Activated CD4-positive, alpha-beta T cell treated with anti-CD3 and anti-CD28 coated beads, Interleukin-2, Interleukin-6, amounts not matched to agents 100 ng/mL and 50 ng/mL, durations not matched to agents 16 hours and 8 hours (primary cell): ENCODE results near the gene KAZN.
"Not testable (repeated sequence)": the region's sequence is repeated elsewhere in the genome, so short reads cannot be mapped to it uniquely, and the experiment has no call there.

Experiments used
- DNase-seq: peaks from one replicate; pipeline ENCODE4 v3.0.0-alpha.2; 2020

The KAZN gene

DNA sequence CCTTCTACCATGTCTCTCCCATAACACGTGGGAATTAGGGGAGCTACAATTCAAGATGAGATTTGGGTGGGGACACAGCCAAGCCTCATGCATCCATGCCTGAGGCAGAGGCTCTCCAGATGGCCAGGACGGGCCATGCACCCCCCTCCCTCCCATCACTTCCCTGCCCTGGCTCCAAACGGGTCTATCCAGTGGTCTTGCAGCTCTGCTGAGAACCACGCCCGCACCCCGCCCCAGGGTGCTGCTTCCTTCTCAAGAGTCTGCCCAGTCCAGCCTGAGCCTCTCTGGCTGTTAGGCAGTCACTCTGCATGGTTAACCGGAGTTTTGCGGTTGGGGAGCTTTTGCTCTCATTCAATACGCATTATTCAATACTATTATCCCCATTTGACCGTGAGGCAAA, 423.6 kb downstream of the KAZN start:
- no peak for DNase-seq

DNA sequence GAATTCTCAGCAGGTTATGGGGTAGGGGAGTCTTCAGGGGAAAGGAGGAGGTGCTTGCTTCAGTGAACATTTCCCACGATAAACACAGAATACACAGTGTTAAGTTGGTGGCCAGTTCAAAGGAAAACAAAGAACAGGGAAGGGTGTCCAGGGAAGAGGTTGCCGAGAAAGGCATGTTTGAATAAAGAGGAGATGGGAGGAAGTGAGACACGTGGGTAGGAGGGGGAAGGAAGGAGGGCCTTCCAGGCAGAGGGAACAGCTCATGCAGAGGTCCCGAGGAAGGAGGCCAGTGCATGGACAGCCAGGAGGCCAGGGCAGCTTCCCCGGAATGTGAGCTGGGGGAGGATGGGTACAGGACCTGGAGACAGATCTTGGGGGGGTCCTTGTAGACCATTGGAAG, 424.7 kb downstream of the KAZN start:
- no peak for DNase-seq

DNA sequence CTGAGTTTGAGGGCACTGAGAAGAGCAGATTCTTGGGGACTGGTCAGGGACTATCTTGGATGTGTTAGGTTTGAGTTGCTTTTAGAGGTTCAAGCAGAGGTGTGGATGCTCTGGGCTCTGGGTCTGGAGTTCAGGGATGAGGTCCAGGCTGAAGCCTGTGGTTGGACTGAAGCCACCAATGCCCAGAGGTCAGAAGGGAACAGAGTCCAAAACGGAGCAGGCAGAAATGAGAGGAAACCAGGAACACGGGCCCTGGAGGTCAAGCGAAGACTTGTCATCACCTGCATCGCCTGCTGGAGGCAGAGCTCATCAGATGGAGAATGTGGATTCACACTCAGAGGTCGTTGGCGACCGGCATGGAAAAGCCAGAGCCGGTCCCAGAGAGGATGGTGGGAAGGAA, 425.5 kb downstream of the KAZN start:
- no peak for DNase-seq

DNA sequence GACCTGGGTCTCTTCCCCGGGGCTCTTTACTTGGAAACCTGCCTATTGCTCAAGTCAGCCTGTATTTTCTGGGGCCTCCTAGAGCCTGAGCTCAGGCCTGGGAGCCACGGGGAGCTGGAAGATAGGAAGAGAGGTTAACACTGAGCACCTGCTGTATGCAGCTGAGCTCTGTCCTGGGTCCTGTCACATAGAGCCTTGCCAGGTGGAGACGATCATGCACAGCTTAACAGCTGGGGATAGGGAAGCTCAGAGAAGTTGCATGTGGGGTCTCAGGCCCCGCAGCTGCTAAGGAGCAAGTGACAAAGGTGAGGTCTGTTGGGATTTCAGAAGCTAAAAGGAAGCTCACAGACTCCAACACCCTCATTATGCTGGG, 427.6 kb downstream of the KAZN start:
- no peak for DNase-seq

DNA sequence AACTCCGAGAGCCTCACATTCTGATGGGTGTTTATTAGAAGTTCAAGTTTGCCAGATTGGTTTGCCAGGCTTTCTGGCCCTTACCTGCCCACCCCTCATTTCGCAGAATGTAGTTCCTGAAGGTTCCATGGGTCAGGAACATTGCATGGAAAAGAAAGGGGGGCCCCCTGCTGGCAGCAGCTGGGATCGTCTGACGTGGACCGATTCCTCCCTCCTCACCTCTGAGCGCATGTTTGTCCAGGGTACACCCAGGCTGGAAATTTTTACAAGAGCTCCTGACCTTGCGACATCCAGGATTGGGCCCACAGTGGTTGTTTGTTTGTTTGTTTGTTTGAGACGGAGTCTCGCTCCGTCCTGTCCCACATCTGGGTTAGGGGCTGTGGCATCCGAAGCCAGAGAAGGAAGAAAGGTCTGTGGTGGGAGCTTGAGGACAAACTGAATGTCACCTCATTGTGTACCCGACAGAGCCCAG, 429.1 kb downstream of the KAZN start:
- peak; percentile 50 for DNase-seq

DNA sequence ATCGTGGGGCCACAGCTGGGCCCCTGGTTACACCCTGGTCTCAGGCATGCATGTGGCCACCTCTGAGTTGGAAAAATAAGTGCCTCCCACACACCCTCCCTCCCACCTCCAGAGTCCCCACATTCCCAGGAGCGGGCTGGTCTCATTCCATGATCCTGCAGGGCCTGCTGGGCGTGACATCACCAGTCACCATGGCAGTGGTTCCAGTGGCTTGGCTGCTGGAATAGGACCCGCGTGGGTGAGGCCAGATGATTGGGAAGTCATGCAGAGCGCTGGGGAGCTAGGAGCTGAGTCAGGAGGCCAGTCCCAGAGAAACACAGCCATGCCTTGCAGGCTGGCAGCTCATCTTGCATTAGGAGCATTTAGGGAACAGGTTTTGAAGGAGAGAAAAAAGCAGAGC, 429.6 kb downstream of the KAZN start:
- DNase-seq = no peak

DNA sequence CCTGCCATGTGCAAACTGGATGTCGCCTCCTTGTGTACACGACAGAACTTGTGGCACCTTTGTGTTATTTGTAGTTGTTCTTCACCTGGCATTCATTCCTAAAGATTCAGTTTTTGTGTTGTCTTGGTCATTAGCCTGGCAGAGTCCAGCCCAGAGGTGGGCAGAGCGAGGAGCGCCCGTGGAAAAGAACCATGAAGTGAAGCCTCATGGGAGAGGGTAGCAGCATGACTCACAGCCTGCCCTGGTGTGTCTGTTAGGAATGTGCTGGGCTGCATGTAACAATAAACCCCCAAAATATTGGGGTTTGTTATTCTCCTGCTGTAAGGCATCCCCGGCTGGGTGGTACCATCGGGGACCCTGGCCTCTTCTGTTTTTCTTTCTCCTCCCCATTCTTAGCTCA, 430.1 kb downstream of the KAZN start:
- DNase-seq = no peak

DNA sequence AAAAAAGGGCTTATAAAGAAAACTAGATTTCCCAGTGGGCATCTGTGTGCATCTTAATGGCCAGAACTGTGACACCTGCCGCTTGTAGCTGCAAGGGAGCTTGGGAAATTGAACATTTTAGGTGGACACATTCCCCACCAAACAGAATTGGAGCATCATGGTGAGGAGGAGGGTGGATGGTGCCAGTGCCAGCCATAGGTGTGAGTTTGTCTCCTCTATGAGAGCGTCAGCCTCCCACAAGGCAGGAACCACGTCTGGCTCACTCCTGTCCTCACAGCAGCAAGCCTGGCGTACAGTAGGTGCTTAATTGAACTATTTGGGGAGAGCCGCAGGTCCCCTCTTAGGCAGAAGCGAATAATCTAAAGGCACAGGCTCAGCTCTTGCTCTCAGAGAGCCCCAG, 430.6 kb downstream of the KAZN start:
- no peak for DNase-seq

DNA sequence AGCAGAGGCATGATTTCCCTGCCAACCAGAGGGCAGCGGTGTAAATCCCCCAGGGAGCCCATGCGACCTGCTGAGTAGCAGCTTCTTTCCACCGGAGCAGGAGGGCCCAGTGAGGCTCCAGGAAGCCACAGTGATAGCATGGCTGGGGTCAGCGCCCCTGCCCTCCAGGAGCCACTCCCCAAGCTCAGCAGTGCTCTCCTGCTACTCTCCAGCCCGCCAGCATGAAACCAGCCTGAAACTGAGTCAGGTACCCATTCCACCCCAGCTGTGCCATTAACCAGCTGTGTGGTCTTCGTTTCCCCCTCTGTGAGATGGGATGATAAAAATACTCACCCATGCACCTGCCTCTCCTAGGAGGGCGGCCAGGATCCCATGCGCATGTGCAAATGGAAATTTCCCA, 431.3 kb downstream of the KAZN start:
- DNase-seq = no peak

DNA sequence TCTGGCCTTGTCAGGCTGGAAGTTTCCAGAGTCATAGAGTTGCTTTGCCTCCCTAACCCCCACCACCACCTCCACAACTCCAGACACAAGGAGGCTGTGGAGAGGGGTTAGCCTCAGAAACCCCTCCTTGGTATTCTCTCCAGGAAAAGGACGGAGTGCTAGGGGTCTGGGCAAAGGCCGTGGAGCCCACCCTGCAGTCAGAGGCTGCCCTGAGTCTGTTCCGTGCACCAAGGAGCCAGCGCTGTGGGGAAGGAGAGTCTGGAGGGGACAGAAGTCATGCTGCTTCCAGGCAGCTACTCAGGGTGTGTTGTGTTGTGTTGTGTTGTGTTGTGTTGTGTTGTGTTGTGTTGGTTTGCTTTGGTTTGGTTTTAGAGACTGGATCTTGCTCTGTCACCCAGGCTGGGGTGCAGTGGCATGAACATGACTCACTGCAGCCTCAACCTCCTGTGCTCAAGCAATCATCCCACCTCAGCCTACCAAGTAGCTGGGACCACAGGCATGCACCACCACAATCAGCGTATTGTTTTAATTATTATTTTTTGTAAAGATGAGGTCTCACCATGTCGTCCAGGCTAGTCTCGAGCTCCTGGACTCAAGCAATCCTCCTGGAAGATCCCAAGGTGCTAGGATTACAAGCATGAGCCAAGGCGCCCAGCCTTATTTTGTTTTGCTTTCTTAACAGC, 432.9 kb downstream of the KAZN start:
- no peak for DNase-seq

DNA sequence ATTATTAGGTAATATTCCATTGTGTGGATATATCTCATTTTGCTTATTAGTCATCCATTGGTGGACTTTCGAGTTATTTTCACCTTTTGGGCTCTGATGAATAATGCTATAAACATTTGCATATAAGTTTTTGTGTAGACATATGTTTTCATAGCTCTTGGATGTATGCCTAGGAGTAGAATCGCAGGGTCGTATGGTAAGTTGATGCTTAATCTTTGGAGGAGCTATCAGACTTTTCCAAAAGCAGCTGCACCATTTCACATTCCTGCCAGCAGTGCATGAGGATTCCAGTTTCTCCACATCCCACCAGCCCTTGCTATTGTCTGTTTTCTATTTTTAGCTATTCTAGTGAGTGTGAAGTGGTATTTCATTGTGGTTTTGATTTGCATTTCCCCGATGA, 434.8 kb downstream of the KAZN start:
- no peak for DNase-seq

DNA sequence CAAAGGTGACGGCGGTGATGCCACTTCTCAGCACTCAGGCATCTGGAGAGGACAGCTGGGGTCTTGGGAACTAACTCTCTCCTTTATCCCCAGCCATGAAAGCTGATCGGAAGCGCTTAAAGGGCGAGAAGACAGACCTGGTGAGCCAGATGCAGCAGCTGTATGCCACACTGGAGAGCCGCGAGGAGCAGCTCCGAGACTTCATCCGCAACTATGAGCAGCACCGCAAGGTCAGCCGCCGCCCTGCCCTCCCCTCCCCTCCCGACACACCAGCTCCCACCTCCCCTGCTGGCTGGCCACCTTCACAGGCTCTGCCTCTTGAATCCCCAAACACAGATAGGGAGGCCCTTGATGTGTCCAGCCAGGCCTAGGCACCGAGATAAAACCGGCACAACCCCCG, 436.2 kb downstream of the KAZN start:
- DNase-seq = no peak

DNA sequence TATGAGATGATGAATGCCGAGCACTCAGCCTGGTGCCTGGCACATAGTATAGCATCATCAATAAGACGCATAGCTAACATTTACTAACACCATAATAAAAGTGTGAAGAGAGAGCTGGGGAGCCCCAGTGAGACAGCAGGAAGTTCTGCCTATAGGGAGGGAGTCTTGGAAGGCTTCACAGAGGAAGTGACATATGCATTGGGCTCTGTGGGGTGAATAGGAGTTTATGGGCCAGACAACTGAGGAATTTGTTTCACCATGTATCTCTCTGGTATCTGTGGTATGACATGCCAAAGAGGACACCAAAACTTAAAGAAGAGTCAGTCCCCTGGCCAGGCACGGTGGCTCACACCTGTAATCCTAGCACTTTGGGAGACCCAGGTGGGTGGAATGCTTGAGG, 436.8 kb downstream of the KAZN start:
- DNase-seq = no peak

DNA sequence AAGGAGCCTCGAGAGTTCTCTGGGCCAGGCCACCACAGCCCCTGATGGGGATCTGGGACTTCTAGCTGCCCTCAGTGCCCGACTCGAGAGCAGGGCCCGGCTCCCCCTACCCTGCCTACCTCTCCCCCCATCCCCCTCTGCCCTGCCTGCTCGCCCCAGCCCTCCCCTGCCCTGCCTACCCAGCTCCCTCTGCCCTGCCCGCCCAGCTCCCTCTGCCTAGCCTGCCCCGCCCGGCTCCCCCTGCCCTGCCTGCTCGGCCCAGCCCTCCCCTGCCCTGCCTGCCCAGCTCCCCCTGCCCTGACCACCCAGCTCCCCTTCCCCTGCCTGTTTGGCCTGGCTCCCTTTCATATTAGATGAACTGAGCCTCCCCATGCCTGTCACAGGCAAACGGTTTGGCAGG, 437.6 kb downstream of the KAZN start:
- DNase-seq = no peak

DNA sequence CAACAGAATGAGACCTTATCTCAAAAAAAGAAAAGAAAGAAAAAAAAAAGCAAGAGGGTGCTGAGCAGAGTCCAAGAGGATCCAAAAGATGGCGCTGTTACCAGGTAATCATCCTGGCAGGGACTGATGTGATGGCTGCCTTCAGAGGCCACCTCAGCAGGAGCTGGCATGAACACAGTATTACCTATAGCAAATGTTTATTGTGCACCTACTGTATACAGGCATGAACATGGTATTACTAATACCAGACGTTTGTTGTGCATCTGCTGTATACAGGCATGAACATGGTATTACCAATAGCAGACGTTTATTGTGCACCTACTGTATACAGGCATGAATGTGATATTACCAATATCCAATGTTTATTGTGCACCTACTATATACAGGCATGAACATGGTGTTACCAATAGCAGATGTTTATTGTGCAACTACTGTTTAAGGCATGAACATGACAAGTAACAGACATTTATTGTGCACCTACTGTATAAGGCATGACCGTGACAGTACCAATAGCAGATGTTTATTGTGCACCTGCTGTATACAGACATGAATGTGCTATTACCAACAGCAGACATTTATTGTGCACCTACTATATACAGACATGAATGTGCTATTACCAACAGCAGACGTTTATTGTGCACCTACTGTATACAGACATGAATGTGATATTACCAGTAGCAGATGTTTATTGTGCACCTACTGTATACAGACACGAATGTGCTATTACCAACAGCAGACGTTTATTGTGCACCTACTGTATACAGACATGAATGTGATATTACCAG, 439.9 kb downstream of the KAZN start:
- peak; percentile 33 for DNase-seq

DNA sequence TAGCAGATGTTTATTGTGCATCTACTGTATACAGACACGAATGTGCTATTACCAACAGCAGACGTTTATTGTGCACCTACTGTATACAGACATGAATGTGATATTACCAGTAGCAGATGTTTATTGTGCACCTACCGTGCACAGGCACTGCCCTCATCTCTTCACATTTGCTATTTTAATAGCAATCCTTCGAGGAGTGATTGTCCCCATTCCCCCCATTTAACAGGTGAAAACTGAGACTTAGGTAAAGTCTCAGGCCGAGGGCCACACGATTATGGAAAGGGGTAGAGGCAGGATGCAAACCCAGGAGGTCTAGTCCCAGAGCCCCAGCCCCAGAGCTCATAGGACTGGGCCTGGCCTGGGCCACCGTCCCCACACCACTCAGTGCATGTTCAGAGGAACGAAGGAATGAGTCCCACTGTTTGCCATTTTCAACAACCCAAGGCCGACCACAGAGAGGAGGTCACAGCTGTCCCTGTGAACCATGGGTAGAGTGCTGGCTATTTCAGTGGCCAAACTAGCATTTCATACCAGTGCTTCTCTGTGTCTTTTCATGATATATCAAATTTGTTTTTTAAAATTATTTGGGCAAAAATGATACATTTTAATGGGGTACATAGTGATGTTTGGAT, 440.6 kb downstream of the KAZN start:
- no peak for DNase-seq

DNA sequence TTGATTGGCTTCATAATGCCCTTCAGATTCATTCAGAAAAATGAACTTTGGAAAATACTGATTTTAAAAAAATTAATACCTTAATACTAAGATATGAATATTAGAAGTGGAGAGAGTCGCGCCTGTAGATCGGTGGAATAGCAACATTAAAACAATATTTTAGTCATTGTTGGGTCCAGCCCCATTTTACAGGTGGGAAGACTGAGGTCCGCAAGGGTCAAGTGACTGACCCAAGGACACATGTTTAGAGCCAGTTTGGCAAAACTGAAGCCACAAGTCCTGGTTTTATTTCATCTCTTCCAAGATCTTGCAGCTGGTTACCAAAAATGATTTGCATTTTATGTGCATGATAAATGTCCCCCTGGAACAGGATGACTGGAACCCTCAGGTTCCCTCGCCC, 441.4 kb downstream of the KAZN start:
- no peak for DNase-seq

DNA sequence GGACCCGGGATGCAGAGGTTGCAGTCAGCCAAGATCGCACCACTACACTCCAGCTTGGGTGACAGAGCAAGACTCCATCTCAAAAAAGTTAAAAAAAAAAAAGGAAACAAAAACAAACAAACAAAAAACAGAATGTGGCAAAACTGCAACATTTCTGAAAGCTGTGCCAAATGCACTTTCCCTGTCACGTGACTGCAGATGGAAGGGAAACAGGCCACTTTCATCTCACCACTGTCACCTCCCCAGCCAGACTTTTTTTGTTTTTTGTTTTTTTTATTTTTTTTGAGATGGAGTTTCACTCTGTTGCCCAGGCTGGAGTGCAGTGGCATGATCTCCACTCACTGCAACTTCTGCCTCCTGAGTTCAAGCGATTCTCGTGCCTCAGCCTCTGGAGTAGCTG, 442.2 kb downstream of the KAZN start:
- DNase-seq = not testable (repeated sequence)

DNA sequence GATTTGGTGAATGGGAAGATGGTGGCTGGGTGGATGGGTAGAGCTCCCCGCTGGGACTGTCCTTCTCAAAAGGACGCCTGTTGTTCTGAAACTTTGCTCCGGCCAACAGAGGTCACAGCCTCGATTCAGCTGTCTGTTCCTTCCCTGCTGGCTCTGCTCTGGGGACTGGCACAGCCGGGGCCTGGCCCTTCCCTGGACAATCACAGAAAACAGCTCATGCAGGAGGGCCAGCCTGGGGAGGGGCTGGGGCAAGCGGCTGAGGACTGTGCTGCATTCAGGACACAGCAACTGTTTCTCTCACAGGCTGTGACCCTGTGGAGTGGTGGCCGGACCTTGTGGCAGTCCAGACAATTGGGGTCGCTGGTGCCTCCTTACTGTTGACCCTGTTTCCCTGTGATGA, 444.4 kb downstream of the KAZN start:
- no peak for DNase-seq

DNA sequence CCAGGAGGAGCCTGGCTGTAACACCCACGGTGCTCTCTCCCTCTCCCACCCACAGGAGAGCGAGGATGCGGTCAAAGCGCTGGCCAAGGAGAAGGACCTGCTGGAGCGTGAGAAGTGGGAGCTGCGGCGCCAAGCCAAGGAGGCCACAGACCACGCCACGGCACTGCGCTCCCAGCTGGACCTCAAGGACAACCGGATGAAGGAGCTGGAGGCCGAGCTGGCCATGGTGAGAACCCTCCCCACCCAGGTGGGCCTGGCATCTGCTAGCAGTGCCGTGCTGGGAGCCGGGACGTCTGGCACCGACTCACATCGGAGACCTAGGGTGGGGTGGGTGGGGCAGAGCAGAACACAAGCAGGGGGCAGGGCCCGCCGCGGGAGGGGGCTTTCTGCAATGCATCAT, 445.4 kb downstream of the KAZN start:
- no peak for DNase-seq

DNA sequence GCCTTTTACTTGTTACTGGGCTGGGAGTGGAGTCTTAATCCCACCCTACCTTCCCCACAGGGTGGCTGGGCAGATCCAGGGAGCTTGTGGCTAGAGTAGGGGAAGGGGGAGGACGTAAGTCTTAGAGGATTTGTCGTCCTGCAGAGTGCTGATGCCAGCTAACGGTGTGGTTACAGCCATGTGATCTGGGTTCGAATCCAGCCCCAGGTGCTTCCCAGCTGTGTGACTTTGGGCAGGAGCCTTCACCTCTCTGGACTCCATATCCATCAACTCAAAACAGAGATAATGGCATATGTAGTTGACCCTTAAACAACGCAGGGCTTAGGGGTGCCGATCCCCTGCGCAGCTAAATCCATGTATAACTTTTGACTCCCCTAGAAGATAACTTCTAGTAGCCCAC, 446.6 kb downstream of the KAZN start:
- no peak for DNase-seq

DNA sequence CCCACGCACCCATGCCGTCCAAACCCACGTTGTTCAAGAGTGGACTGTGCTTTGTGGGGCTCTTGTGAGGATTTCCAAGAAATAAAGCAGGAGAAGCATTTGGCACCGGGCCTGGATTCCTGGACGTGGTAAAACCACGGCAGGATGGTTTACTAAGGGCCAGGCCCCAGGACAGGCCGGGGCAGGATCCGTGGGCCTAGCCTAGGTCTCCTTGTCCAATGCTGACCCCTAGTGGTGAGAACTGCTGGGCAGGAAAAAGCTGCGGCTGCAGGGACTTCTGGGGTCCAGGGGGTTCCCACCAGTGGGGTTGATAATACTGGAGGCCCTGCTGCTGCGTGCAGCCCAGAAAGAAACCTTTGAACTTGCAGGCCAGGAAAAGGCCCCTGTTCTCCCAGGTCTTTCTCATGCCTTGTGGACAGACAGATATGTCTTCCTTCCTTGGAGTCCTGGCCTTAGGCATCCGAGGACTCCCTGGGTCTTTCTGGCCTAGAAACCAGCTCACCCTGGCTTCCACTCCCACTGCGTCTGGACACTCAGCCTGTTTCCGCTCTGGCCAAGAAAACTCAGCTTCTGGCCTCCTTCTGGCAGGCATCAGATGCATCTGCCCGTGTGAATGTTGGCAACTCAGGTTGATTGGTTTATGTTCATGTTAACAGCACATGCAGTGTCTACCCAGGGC, 448.1 kb downstream of the KAZN start:
- DNase-seq = peak; percentile 69

DNA sequence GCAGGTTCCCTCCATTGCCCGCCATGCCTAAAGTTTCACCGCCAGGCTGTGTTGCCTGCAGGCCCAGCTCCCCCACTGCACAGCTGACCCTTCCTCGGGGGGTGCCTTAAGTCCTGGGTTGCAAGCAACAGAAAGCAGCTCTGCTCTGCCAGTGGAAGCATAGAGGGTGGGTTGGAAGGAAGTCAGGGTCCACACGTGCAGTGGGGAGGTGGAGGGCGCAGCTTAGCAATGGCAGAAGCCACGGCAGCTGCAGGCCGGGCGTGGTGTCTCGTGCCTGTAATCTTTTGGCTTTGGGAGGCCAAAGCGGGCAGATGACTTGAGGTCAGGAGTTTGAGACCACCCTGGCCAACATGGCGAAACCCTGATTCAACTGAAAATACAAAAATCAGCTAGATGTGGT, 448.8 kb downstream of the KAZN start:
- no peak for DNase-seq
